IMR-90 (cell line): ENCODE results near the gene MYL12B. TPM values are rescaled to one million over a fixed set of nuclear protein-coding genes. Genes with fewer than 3 reads are reported as not detected.
A peak's percentile ranks its signal among the peaks of the same experiment; 100 is the strongest.

Experiments used
- ATAC-seq: fragments of 200-7000 bp; cut with Tn5 transposase; 2 replicates; pipeline ENCODE4 v1.9.1; 2020; ENCODE audit warnings: low read depth, mild to moderate bottlenecking, moderate library complexity
- BruUV-seq: library from RNA; stranded (reverse); fragments of 400-500 nt; replicated peaks from 2 replicates; lab custom pipeline; 2021; lab: Mats Ljungman, UMichigan
- CTCF ChIA-PET: fragments of 300-600 bp; formaldehyde crosslinking; extraction: SDS; loops from one replicate; lab custom pipeline; 2021; ENCODE audit warnings: antibody characterized with exemption; lab: Yijun Ruan, JAX
- POLR2A ChIA-PET: fragments of 300-600 bp; sonication (Branson Sonifier 250); formaldehyde crosslinking; loops from one replicate; lab custom pipeline; 2022; ENCODE audit warnings: antibody characterized with exemption; ENCODE audit not compliant: unreplicated experiment; lab: Charles Lee
- DNase-seq: peaks from one replicate; pipeline ENCODE4 v3.0.0; 2013
- H2AFZ ChIP-seq: replicated peaks from 2 replicates; pipeline ENCODE3; 2013; ENCODE audit warnings: low read length, mild to moderate bottlenecking; ENCODE audit not compliant: poor library complexity
- H2AK5ac ChIP-seq: 2 replicates; pipeline ENCODE4 v1.6.1; 2013; ENCODE audit warnings: low read depth, low read length, inconsistent platforms
- H2AK9ac ChIP-seq: replicated peaks from 2 replicates; pipeline ENCODE3; 2013; ENCODE audit warnings: mild to moderate bottlenecking, low read depth, low read length, moderate library complexity; ENCODE audit not compliant: poor library complexity
- H2BK120ac ChIP-seq: 2 replicates; pipeline ENCODE4 v1.6.1; 2013; ENCODE audit warnings: low read depth, low read length, inconsistent platforms
- H2BK15ac ChIP-seq: 3 replicates; pipeline ENCODE4 v1.6.1; 2013; ENCODE audit warnings: low read depth, low read length, inconsistent platforms
- H2BK20ac ChIP-seq: 2 replicates; pipeline ENCODE4 v1.6.1; 2013; ENCODE audit warnings: low read depth, mild to moderate bottlenecking, inconsistent platforms, low read length, moderate library complexity
- H2BK5ac ChIP-seq: 2 replicates; pipeline ENCODE4 v1.6.1; 2013; ENCODE audit warnings: mild to moderate bottlenecking, low read depth, low read length, inconsistent platforms; ENCODE audit not compliant: poor library complexity, severe bottlenecking
- H3K14ac ChIP-seq: replicated peaks from 2 replicates; pipeline ENCODE4 v1.6.1; 2013; ENCODE audit warnings: low read depth, low read length, inconsistent platforms
- H3K18ac ChIP-seq: 2 replicates; pipeline ENCODE4 v1.6.1; 2013; ENCODE audit warnings: low read depth, low read length, control low read depth
- H3K23ac ChIP-seq: 2 replicates; pipeline ENCODE4 v1.6.1; 2013; ENCODE audit warnings: low read depth, low read length, inconsistent platforms
- H3K27ac ChIP-seq: 2 replicates; pipeline ENCODE4 v1.5.1; 2013; ENCODE audit warnings: mild to moderate bottlenecking, control low read depth, low read length; ENCODE audit not compliant: insufficient read depth
- H3K27me3 ChIP-seq: 2 replicates; pipeline ENCODE4 v1.6.1; 2013; ENCODE audit warnings: low read length; ENCODE audit not compliant: control insufficient read depth, insufficient read depth
- H3K36me3 ChIP-seq: 2 replicates; pipeline ENCODE4 v1.6.1; 2013; ENCODE audit warnings: low read length, mixed read lengths; ENCODE audit not compliant: control insufficient read depth, insufficient read depth
- H3K4ac ChIP-seq: 2 replicates; pipeline ENCODE4 v1.6.1; 2013; ENCODE audit warnings: low read depth, low read length, inconsistent platforms
- H3K4me1 ChIP-seq: 2 replicates; pipeline ENCODE4 v1.6.1; 2013; ENCODE audit warnings: low read length, mixed read lengths; ENCODE audit not compliant: control insufficient read depth, insufficient read depth
- H3K4me2 ChIP-seq: 2 replicates; pipeline ENCODE4 v1.6.1; 2013; ENCODE audit warnings: low read depth, mild to moderate bottlenecking, control low read depth, low read length, moderate library complexity
- H3K4me3 ChIP-seq: 2 replicates; pipeline ENCODE4 v1.5.1; 2013; ENCODE audit warnings: low read depth, mild to moderate bottlenecking, control low read depth, low read length, moderate library complexity; ENCODE audit not compliant: insufficient read depth
- H3K56ac ChIP-seq: 2 replicates; pipeline ENCODE4 v1.6.1; 2013; ENCODE audit warnings: low read length, inconsistent platforms; ENCODE audit not compliant: insufficient read depth; ENCODE audit errors: extremely low read depth
- H3K79me1 ChIP-seq, 2 experiments: 2 replicates each; pipeline ENCODE4 v1.6.1; 2013; ENCODE audit warnings: low read length in 2 of 2, inconsistent platforms in 1 of 2, low read depth in 1 of 2
- H3K9ac ChIP-seq: 2 replicates; pipeline ENCODE4 v1.6.1; 2013; ENCODE audit warnings: low read depth, low read length, control low read depth
- H3K9me1 ChIP-seq: 2 replicates; pipeline ENCODE4 v1.6.1; 2013; ENCODE audit warnings: low read length, inconsistent platforms; ENCODE audit not compliant: insufficient read depth
- H3K9me3 ChIP-seq: 2 replicates; pipeline ENCODE4 v1.6.1; 2013; ENCODE audit warnings: low read length; ENCODE audit not compliant: control insufficient read depth, insufficient read depth
- H4K20me1 ChIP-seq: 2 replicates; pipeline ENCODE4 v1.6.1; 2013; ENCODE audit warnings: low read length, inconsistent platforms; ENCODE audit not compliant: insufficient read depth
- H4K5ac ChIP-seq: 2 replicates; pipeline ENCODE4 v1.6.1; 2013; ENCODE audit warnings: mild to moderate bottlenecking, low read depth, low read length, control low read depth
- H4K8ac ChIP-seq, 2 experiments: 2 replicates each; pipeline ENCODE4 v1.6.1; 2013; ENCODE audit warnings: low read depth in 2 of 2, low read length in 2 of 2, control low read depth in 1 of 2, inconsistent platforms in 1 of 2
- H4K91ac ChIP-seq: 2 replicates; pipeline ENCODE4 v1.6.1; 2013; ENCODE audit warnings: low read depth, low read length, inconsistent platforms; ENCODE audit not compliant: insufficient read depth
- BHLHE40 ChIP-seq: fragments of 150-350 bp; IDR thresholded peaks from 2 replicates; pipeline ENCODE4 v1.6.1; 2016; ENCODE audit warnings: mild to moderate bottlenecking, low read depth, low read length
- FOS ChIP-seq: fragments of 150-350 bp; IDR thresholded peaks from 2 replicates; pipeline ENCODE4 v1.6.1; 2016; ENCODE audit warnings: low read depth, low read length
- MAFK ChIP-seq: IDR thresholded peaks from 2 replicates; pipeline ENCODE4 v1.6.1; 2012; ENCODE audit warnings: low read depth, low read length, improper control_type of control experiment
- RAD21 ChIP-seq: IDR thresholded peaks from 2 replicates; pipeline ENCODE4 v1.6.1; 2012; ENCODE audit warnings: low read length, improper control_type of control experiment
- WGBS, 2 experiments: methylation state at CpG; one replicate each; pipeline versions ENCODE4 v1.1.5 to v1.1.7; 2013; ENCODE audit warnings: missing lambda C conversion rate in 2 of 2; ENCODE audit not compliant: insufficient read length in 1 of 2; ENCODE audit errors: extremely low coverage in 2 of 2; 5-methylcytosine and 5-hydroxymethylcytosine counted together
- dilution Hi-C: fragments of 300-500 bp; cut with HindIII; formaldehyde crosslinking; loops from one replicate; pipeline ENCODE4 v1.14.3; 2018; ENCODE audit warnings: low sequenced_read_pairs; ENCODE audit not compliant: unreplicated experiment
- in situ Hi-C: fragments of 300-500 bp; cut with MboI; formaldehyde crosslinking; loops from 3 replicates; pipeline ENCODE4 v1.14.3; 2019; ENCODE audit warnings: low sequenced_read_pairs, inconsistent platforms, mixed read lengths
- intact Hi-C: fragments of 100-400 bp; cut with micrococcal nuclease; formaldehyde crosslinking; loops from 2 replicates; pipeline ENCODE4 v1.10.0; 2022
- polyA plus RNA-seq, 3 experiments: library from polyadenylated mRNA; depleted of rRNA; stranded (reverse); fragments of >200 nt; gene quantifications; 2 replicates each; pipeline ENCODE4 v1.2.3, GENCODE V29; 2012; ENCODE audit warnings: low replicate concordance in 1 of 3
- total RNA-seq: library from RNA; depleted of rRNA; stranded (reverse); fragments of >200 nt; gene quantifications from 2 replicates; pipeline ENCODE4 v1.2.3, GENCODE V29; 2012

MYL12B gene
- total and polyA plus RNA-seq, 2 of the 4 experiments (the other 2 are of a cell fraction), result 692 to 816 TPM

DNA sequence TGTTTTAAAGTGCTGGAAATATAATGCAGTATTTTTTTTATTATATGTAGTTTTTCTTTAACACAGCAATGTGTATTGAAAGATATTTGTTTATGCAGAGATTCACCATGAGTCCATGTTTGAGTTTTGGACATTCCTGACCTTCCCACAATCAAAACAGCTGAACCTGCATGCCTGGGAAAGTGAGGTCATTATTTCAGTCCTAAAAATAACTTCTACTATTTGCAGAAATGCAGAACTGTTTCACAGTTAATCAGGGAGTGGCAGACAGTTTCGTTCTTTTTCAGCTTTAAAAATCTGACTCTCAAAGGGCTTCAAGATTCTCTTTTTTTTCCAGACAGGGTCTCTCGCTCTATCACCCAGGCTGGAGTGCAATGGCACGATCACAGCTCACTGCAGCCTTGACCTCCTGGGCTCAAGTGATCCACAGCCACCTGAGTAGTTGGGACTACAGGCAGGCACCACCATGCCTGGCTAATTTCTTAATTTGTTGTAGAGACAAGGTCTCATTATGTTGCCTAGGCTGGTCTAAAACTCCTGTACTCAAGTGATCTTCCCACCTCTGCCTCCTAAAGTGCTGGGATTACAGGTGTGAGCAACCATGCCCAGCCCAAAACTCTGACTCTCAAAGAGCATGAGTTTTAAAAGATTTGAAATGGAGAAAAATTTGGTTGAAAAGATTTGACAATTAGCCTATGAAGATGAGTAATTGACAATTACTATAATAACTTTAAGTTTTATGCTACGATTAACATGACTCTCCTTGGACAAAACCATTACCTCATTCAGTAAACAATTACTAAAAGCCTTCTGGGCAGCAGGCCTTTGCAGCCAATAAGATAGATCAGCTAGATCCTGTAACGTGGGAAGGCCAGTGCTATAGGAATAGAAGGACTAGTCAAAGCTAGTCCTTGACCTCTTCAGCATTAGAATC lies 5.0 kb upstream of the MYL12B start:
- BruUV-seq, result no TSS peak
- H3K14ac ChIP-seq, result peak overlapping the region; percentile 39; the same call in 1 of the 2 replicates
- H3K27ac ChIP-seq, result peak overlapping the region; percentile 75
- H3K79me1 ChIP-seq, result peaks cover 33 to 66% of the 10 kb centered on the region in 2 experiments
- peak overlapping the region; percentile 22; the same call in 1 of the 2 replicates for H2BK20ac ChIP-seq
- H3K27me3 ChIP-seq, result no peaks in the 10 kb centered on the region
- peak overlapping the region; percentile 78 for H3K4me2 ChIP-seq
- DNase-seq, result peak; percentile 91
- H3K4me3 ChIP-seq, result no peak overlapping the region
- dilution Hi-C loops, result no loop called here
- ChIA-PET CTCF (interaction anchor here (0.7 kb wide), 1 partner anchor 11 kb away, joined by 3 read pairs; no protein-coding TSS in a partner anchor), POLR2A (no interaction called here)
- H3K4me1 ChIP-seq, result peaks cover 15% of the 10 kb centered on the region
- peak overlapping the region in 1 of 2 experiments; percentile 62; a peak in 1 of 4 replicates for H4K8ac ChIP-seq
- 0 out of 2 replicates have a peak overlapping the region, but pooled peaks have one; percentile 30 for H2AK5ac ChIP-seq
- no peaks in the 10 kb centered on the region for H3K9me3 ChIP-seq
- peak overlapping the region; percentile 30; the same call in 1 of the 2 replicates for H4K5ac ChIP-seq
- in situ Hi-C loops, result no loop called here
- peak overlapping the region; percentile 79 for H2BK120ac ChIP-seq
- peak overlapping the region; percentile 51; the same call in 1 of the 3 replicates for H2BK15ac ChIP-seq
- no peak overlapping the region; the same call in 1 of the 2 replicates for H3K56ac ChIP-seq
- H3K4ac ChIP-seq, result peak overlapping the region; percentile 83
- H4K91ac ChIP-seq, result peak overlapping the region; percentile 71
- no peaks in the 10 kb centered on the region for H3K9me1 ChIP-seq
- peak overlapping the region; percentile 40; the same call in 1 of the 2 replicates for H3K9ac ChIP-seq
- H3K23ac ChIP-seq, result peak overlapping the region; percentile 19; the same call in 1 of the 2 replicates
- H2AFZ ChIP-seq, result no peak overlapping the region
- no CpG with 5 or more reads among the region's 5 CpGs for WGBS, 2 experiments
- H2AK9ac ChIP-seq, result no peak overlapping the region
- H2BK5ac ChIP-seq, result peak overlapping the region; percentile 81
- peaks cover 23% of the 10 kb centered on the region for H4K20me1 ChIP-seq
- H3K18ac ChIP-seq, result peak overlapping the region; percentile 49
- peak; percentile 51 for ATAC-seq
- peaks cover 35% of the 10 kb centered on the region for H3K36me3 ChIP-seq
- no peak for TF ChIP-seq RAD21
- 0 out of 2 replicates have a peak, but pooled peaks have one; percentile 3 for TF ChIP-seq BHLHE40
- peak; percentile 50 for TF ChIP-seq MAFK
- 0 out of 2 replicates have a peak, but pooled peaks have one; percentile 6 for TF ChIP-seq FOS
- intact Hi-C loops, result no loop called here
